Neural progenitor cell (in vitro differentiated cells): Measurements from ENCODE around the gene C4A. TPM values are rescaled to one million over a fixed set of nuclear protein-coding genes. Genes with fewer than 3 reads are reported as not detected.
"Not testable (repeated sequence)": the region's sequence is repeated elsewhere in the genome, so short reads cannot be mapped to it uniquely, and the experiment has no call there.

Experiments
- DNase-seq: peaks from one replicate; pipeline ENCODE4 v3.0.0-alpha.2; 2016; ENCODE audit warnings: low spot score
- H2AFZ ChIP-seq: fragments of 200-600 bp; sonication (generic); replicated peaks from 2 replicates; pipeline ENCODE4 v1.6.1; 2016; ENCODE audit warnings: antibody characterized with exemption
- H3F3A ChIP-seq: fragments of 200-600 bp; sonication (generic); 2 replicates; pipeline ENCODE4 v1.6.1; 2016; ENCODE audit warnings: antibody characterized with exemption, low read depth
- H3K27ac ChIP-seq: fragments of 200-600 bp; sonication (generic); 2 replicates; pipeline ENCODE4 v1.5.1; 2016; ENCODE audit warnings: mild to moderate bottlenecking
- H3K27me3 ChIP-seq: fragments of 200-600 bp; sonication (generic); 2 replicates; pipeline ENCODE4 v1.6.1; 2016; ENCODE audit warnings: mild to moderate bottlenecking, moderate library complexity
- H3K36me3 ChIP-seq: fragments of 200-600 bp; sonication (generic); 2 replicates; pipeline ENCODE4 v1.5.1; 2016
- H3K4me1 ChIP-seq: fragments of 200-600 bp; sonication (generic); 2 replicates; pipeline ENCODE4 v1.6.1; 2016; ENCODE audit warnings: mixed run types
- H3K4me2 ChIP-seq: fragments of 200-600 bp; sonication (generic); 2 replicates; pipeline ENCODE4 v1.6.1; 2016
- H3K4me3 ChIP-seq: fragments of 200-600 bp; sonication (generic); 2 replicates; pipeline ENCODE4 v1.5.1; 2016
- H3K79me2 ChIP-seq: fragments of 200-600 bp; sonication (generic); 2 replicates; pipeline ENCODE4 v1.6.1; 2016; ENCODE audit warnings: low read depth
- H3K9ac ChIP-seq: fragments of 200-600 bp; sonication (generic); 2 replicates; pipeline ENCODE4 v1.6.1; 2016
- H3K9me3 ChIP-seq: fragments of 200-600 bp; sonication (generic); 2 replicates; pipeline ENCODE4 v1.5.1; 2016; ENCODE audit warnings: low read depth
- H4K20me1 ChIP-seq: fragments of 200-600 bp; sonication (generic); 2 replicates; pipeline ENCODE4 v1.6.1; 2016; ENCODE audit warnings: low read depth
- H3K27ac Mint-ChIP-seq: 3 replicates; pipeline ENCODE4 v1.8.0; 2021; ENCODE audit warnings: mixed read lengths
- H3K27me3 Mint-ChIP-seq: 2 replicates; pipeline ENCODE4 v1.8.0; 2022; ENCODE audit warnings: low read depth, mild to moderate bottlenecking, inconsistent platforms, moderate library complexity, mixed read lengths; ENCODE audit not compliant: insufficient read depth
- H3K36me3 Mint-ChIP-seq: 3 replicates; pipeline ENCODE4 v1.8.0; 2021; ENCODE audit warnings: mixed read lengths
- H3K4me1 Mint-ChIP-seq: 3 replicates; pipeline ENCODE4 v1.8.0; 2021; ENCODE audit warnings: mixed read lengths
- H3K4me3 Mint-ChIP-seq: 3 replicates; pipeline ENCODE4 v1.8.0; 2021; ENCODE audit warnings: mild to moderate bottlenecking, moderate library complexity, mixed read lengths
- H3K9me3 Mint-ChIP-seq: 3 replicates; pipeline ENCODE4 v1.8.0; 2020; ENCODE audit warnings: mixed read lengths
- total RNA-seq: library from RNA; depleted of rRNA; stranded (reverse); fragments of >200 nt; gene quantifications from 2 replicates; pipeline ENCODE4 v1.2.3, GENCODE V29; 2015; ENCODE audit warnings: low replicate concordance

C4A gene
- total RNA-seq, 1 donor from 2014 or later: 4.3 TPM

- not testable (repeated sequence) for DNase-seq, H3K27ac Mint-ChIP-seq, H3K27me3 Mint-ChIP-seq, H4K20me1 ChIP-seq, H3K27ac ChIP-seq, H2AFZ ChIP-seq, H3K9me3 Mint-ChIP-seq, H3K4me3 ChIP-seq, H3K36me3 ChIP-seq, H3K4me1 Mint-ChIP-seq, H3K79me2 ChIP-seq, H3K9ac ChIP-seq, H3K27me3 ChIP-seq, H3K36me3 Mint-ChIP-seq, H3K4me3 Mint-ChIP-seq, H3K4me2 ChIP-seq, H3K9me3 ChIP-seq, H3K4me1 ChIP-seq, H3F3A ChIP-seq
Measured at GRCh38 chr6:32003301-32003700, 21.4 kb downstream of the C4A start.

GRCh38 chr6:32004393-32004792 is 22.5 kb downstream of the C4A start:
- not testable (repeated sequence) for H3K27me3 Mint-ChIP-seq

GRCh38 chr6:32004864-32005537 is 23.1 kb downstream of the C4A start:
- H2AFZ ChIP-seq, H3K4me1 Mint-ChIP-seq, H3K27me3 ChIP-seq, H3K36me3 Mint-ChIP-seq, H3K9me3 ChIP-seq, H3K36me3 ChIP-seq, H3F3A ChIP-seq, H3K9ac ChIP-seq, H3K27ac ChIP-seq, H3K4me3 ChIP-seq, H3K4me1 ChIP-seq, H3K4me3 Mint-ChIP-seq, H3K27ac Mint-ChIP-seq, H3K27me3 Mint-ChIP-seq, H3K79me2 ChIP-seq, DNase-seq, H3K9me3 Mint-ChIP-seq, H4K20me1 ChIP-seq, H3K4me2 ChIP-seq: not testable (repeated sequence)

More at GRCh38 chr6:32004393-32004792, 22.5 kb downstream of the C4A start:
- not testable (repeated sequence) for H3K9me3 ChIP-seq, H3K4me1 ChIP-seq, H3K27me3 ChIP-seq, H3K9me3 Mint-ChIP-seq, H3F3A ChIP-seq, H2AFZ ChIP-seq, H3K4me2 ChIP-seq, H4K20me1 ChIP-seq, H3K79me2 ChIP-seq, H3K4me3 ChIP-seq, H3K4me1 Mint-ChIP-seq, H3K4me3 Mint-ChIP-seq, H3K27ac ChIP-seq, H3K27ac Mint-ChIP-seq, DNase-seq, H3K9ac ChIP-seq, H3K36me3 ChIP-seq, H3K36me3 Mint-ChIP-seq

- peak; percentile 1 for DNase-seq
- not testable (repeated sequence) for H3K36me3 ChIP-seq, H3K9me3 Mint-ChIP-seq, H3K4me3 Mint-ChIP-seq, H4K20me1 ChIP-seq, H3K4me1 Mint-ChIP-seq, H3F3A ChIP-seq, H3K27ac Mint-ChIP-seq, H3K9me3 ChIP-seq, H3K9ac ChIP-seq, H2AFZ ChIP-seq, H3K4me1 ChIP-seq, H3K27me3 ChIP-seq, H3K27ac ChIP-seq, H3K4me3 ChIP-seq, H3K79me2 ChIP-seq, H3K36me3 Mint-ChIP-seq, H3K4me2 ChIP-seq, H3K27me3 Mint-ChIP-seq
Measured at GRCh38 chr6:32005538-32005880, 23.7 kb downstream of the C4A start.

GRCh38 chr6:32005991-32006529 is 24.2 kb downstream of the C4A start:
- H3K36me3 Mint-ChIP-seq, H3K27me3 ChIP-seq, H3K4me1 ChIP-seq, H3K27ac ChIP-seq, H3K36me3 ChIP-seq, H3K27ac Mint-ChIP-seq, H3K9me3 Mint-ChIP-seq, H2AFZ ChIP-seq, H4K20me1 ChIP-seq, H3K4me1 Mint-ChIP-seq, H3K79me2 ChIP-seq, H3K4me3 ChIP-seq, H3K9ac ChIP-seq, H3K4me3 Mint-ChIP-seq, H3K27me3 Mint-ChIP-seq, H3F3A ChIP-seq, H3K4me2 ChIP-seq, H3K9me3 ChIP-seq: not testable (repeated sequence)
- DNase-seq: peak; percentile 0

GRCh38 chr6:32007086-32007485 is 25.2 kb downstream of the C4A start:
- not testable (repeated sequence) for H3K9me3 ChIP-seq, H3K27ac ChIP-seq, H3K9ac ChIP-seq, H3K79me2 ChIP-seq, H2AFZ ChIP-seq, H3K4me3 ChIP-seq, H3K4me2 ChIP-seq, H3K9me3 Mint-ChIP-seq, H3K27ac Mint-ChIP-seq, H3K36me3 Mint-ChIP-seq, H3F3A ChIP-seq, H3K27me3 Mint-ChIP-seq, H3K4me1 Mint-ChIP-seq, H3K4me1 ChIP-seq, H3K36me3 ChIP-seq, H4K20me1 ChIP-seq, H3K27me3 ChIP-seq, H3K4me3 Mint-ChIP-seq
- DNase-seq: peak; percentile 3

- H3K4me2 ChIP-seq, H2AFZ ChIP-seq, H3K4me1 Mint-ChIP-seq, H3K27me3 ChIP-seq, H3K36me3 Mint-ChIP-seq, H3F3A ChIP-seq, H3K9me3 Mint-ChIP-seq, DNase-seq, H3K9ac ChIP-seq, H3K27ac Mint-ChIP-seq, H3K4me1 ChIP-seq, H3K36me3 ChIP-seq, H3K4me3 ChIP-seq, H3K9me3 ChIP-seq, H3K4me3 Mint-ChIP-seq, H3K27me3 Mint-ChIP-seq, H3K27ac ChIP-seq, H3K79me2 ChIP-seq, H4K20me1 ChIP-seq: not testable (repeated sequence)
Measured at GRCh38 chr6:32008037-32008436, 26.2 kb downstream of the C4A start.

GRCh38 chr6:32008616-32009015 is 26.8 kb downstream of the C4A start:
- not testable (repeated sequence) for H3K36me3 ChIP-seq, H3K4me2 ChIP-seq, H3K4me3 ChIP-seq, H3K9me3 Mint-ChIP-seq, H3K9me3 ChIP-seq, H3K27ac ChIP-seq, H4K20me1 ChIP-seq, H3K79me2 ChIP-seq, H3K9ac ChIP-seq, H3K4me1 ChIP-seq, H3K4me3 Mint-ChIP-seq, H3K27ac Mint-ChIP-seq, H3K4me1 Mint-ChIP-seq, H3K36me3 Mint-ChIP-seq, H3K27me3 Mint-ChIP-seq, H3K27me3 ChIP-seq, H2AFZ ChIP-seq, H3F3A ChIP-seq
- peak; percentile 2 for DNase-seq
